Endothelial cell of umbilical vein (primary cell): Measurements from ENCODE around the gene FAM120A.

ENCODE experiments used
- CTCF ChIP-seq, 2 donors: IDR thresholded peaks; 1 replicate in 1 of 2; 2 replicates in 1 of 2; pipeline ENCODE4 v1.5.1; 2011; ENCODE audit warnings: low read length in 2 of 2, mild to moderate bottlenecking in 2 of 2, moderate library complexity in 2 of 2, control low read depth in 1 of 2, inconsistent platforms in 1 of 2, low read depth in 1 of 2; ENCODE audit not compliant: insufficient read depth in 1 of 2; ENCODE audit errors: extremely low read depth in 1 of 2
- EZH2 ChIP-seq: IDR thresholded peaks from 2 replicates; pipeline ENCODE4 v1.6.1; 2012; ENCODE audit warnings: borderline replicate concordance, low read depth, mild to moderate bottlenecking, moderate library complexity, low read length, inconsistent platforms; ENCODE audit not compliant: severe bottlenecking
- FOS ChIP-seq: IDR thresholded peaks from 2 replicates; pipeline ENCODE4 v1.6.1; 2011; ENCODE audit warnings: mild to moderate bottlenecking, low read length, moderate library complexity, borderline replicate concordance; ENCODE audit not compliant: insufficient read depth
- JUN ChIP-seq: IDR thresholded peaks from 2 replicates; pipeline ENCODE4 v1.6.1; 2011; ENCODE audit warnings: borderline replicate concordance, low read depth; ENCODE audit not compliant: insufficient read length, insufficient read depth
- MYC ChIP-seq: IDR thresholded peaks from one replicate; pipeline ENCODE4 v1.6.1; 2011; ENCODE audit warnings: mild to moderate bottlenecking, low read depth, low read length
- POLR2A ChIP-seq: IDR thresholded peaks from 2 replicates; pipeline ENCODE4 v1.6.1; 2012; ENCODE audit warnings: low read depth, mild to moderate bottlenecking, control low read depth, low read length
- POLR2AphosphoS5 ChIP-seq: IDR thresholded peaks from 2 replicates; pipeline ENCODE4 v1.6.1; 2012; ENCODE audit warnings: low read depth, mild to moderate bottlenecking, control low read depth, low read length, moderate library complexity; ENCODE audit not compliant: insufficient read depth
- TF ChIP-seq, protein P1 (sequence below): IDR thresholded peaks from 2 replicates; pipeline ENCODE4 v1.6.1; 2011; ENCODE audit not compliant: insufficient read depth, insufficient read length

DNA sequence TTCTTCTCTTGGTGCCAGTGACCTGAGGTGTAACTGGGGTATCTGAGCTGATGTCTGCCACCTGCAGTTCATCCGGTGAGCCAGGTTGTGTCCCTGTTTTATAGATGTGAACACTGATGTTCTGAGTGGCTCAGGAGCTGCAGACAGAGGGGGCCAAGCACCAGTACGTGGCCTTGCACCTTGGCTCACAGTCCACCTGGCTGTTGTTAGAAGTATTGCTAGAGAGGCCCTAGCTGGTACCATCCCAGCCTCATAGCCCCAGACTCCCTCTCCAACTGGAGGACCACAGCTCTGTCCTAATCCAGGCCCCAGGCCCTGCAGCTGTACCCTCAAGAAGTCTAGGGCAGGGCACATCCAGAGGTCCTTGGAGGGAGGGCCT lies 141.1 kb downstream of the FAM120A start:
- TF ChIP-seq CTCF (IDR thresholded peaks at IDR 0.05; ENCODE audit: extremely low read depth in 1 of 2, insufficient read depth in 1 of 2, low read depth in 1 of 2, low read length in 2 of 2) (no peak), POLR2AphosphoS5 (no peak), FOS (no peak), EZH2 (no peak), POLR2A (no peak), JUN (no peak), MYC (no peak)
- TF ChIP-seq, protein P1, sequence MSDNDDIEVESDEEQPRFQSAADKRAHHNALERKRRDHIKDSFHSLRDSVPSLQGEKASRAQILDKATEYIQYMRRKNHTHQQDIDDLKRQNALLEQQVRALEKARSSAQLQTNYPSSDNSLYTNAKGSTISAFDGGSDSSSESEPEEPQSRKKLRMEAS, result no peak
